HCT116 (cell line): Measurements from ENCODE around the gene CBX3. TPM values are rescaled to one million over a fixed set of nuclear protein-coding genes. Genes with fewer than 3 reads are reported as not detected.
"Not testable (repeated sequence)": the region's sequence is repeated elsewhere in the genome, so short reads cannot be mapped to it uniquely, and the experiment has no call there.

ENCODE experiments used
- ATAC-seq: fragments of 200-7000 bp; cut with Tn5 transposase; 2 replicates; pipeline ENCODE4 v1.9.1; 2020; ENCODE audit warnings: mild to moderate bottlenecking, moderate library complexity
- BruUV-seq: library from RNA; stranded (reverse); fragments of 400-500 nt; replicated peaks from 2 replicates; lab custom pipeline; 2021; lab: Mats Ljungman, UMichigan
- CTCF ChIA-PET: fragments of 300-600 bp; sonication (Branson Sonifier 250); formaldehyde crosslinking; loops from one replicate; lab custom pipeline; 2021; ENCODE audit warnings: antibody characterized with exemption; lab: Charles Lee
- POLR2A ChIA-PET: fragments of 300-600, 350-600 bp; sonication (Branson Sonifier 250); formaldehyde crosslinking; loops from one replicate; lab custom pipeline; 2021; ENCODE audit warnings: antibody characterized with exemption; lab: Charles Lee
- RAD21 ChIA-PET, 2 experiments: fragments of 300-600 bp; sonication (Branson Sonifier 250); formaldehyde crosslinking; loops; one replicate each; lab custom pipeline; 2023; ENCODE audit warnings: low total read pairs in 2 of 2; ENCODE audit not compliant: uncharacterized antibody in 2 of 2, unreplicated experiment in 2 of 2, low non-redundant PET in 1 of 2; lab: Charles Lee
- DNase-seq: peaks from one replicate; pipeline ENCODE4 v3.0.0-alpha.2; 2010; ENCODE audit warnings: low read depth, low spot score
- H2AFZ ChIP-seq: fragments of 200-600 bp; shearing (Covaris generic), sonication (generic); 2 replicates; pipeline ENCODE4 v1.6.1; 2017; ENCODE audit warnings: low read depth, mixed run types, mixed read lengths, antibody characterized with exemption, low read length; ENCODE audit not compliant: poor library complexity, severe bottlenecking
- H3K27ac ChIP-seq: 2 replicates; pipeline ENCODE4 v1.5.1; 2012; ENCODE audit warnings: low read depth, low read length
- H3K27me3 ChIP-seq: fragments of 200-600 bp; sonication (generic); 2 replicates; pipeline ENCODE4 v1.6.1; 2016; ENCODE audit warnings: mixed run types, low read length, mixed read lengths; ENCODE audit not compliant: insufficient read depth
- H3K36me3 ChIP-seq, 2 experiments: fragments of 200-500 bp in 1 of 2; fragments of 200-600 bp in 1 of 2; sonication (Bioruptor generic) in 1 of 2; sonication (generic) in 1 of 2; 2 replicates each; pipeline versions ENCODE4 v1.5.1 to v1.6.1; 2014 to 2016; ENCODE audit warnings: low read length in 2 of 2, inconsistent platforms in 1 of 2, mixed read lengths in 1 of 2, mixed run types in 1 of 2; ENCODE audit not compliant: insufficient read depth in 2 of 2, control insufficient read depth in 1 of 2
- H3K4me1 ChIP-seq, 2 experiments: fragments of 200-600 bp in 1 of 2; sonication (generic) in 1 of 2; 2 replicates each; pipeline versions ENCODE4 v1.5.1 to v1.6.1; 2012 to 2017; ENCODE audit warnings: low read length in 2 of 2, inconsistent platforms in 1 of 2, mild to moderate bottlenecking in 1 of 2, mixed read lengths in 1 of 2, mixed run types in 1 of 2, moderate library complexity in 1 of 2; ENCODE audit not compliant: insufficient read depth in 2 of 2, control insufficient read depth in 1 of 2
- H3K4me2 ChIP-seq: fragments of 200-600 bp; sonication (generic); 2 replicates; pipeline ENCODE4 v1.6.1; 2017; ENCODE audit warnings: mixed run types, low read length, mixed read lengths
- H3K4me3 ChIP-seq, 2 experiments: fragments of 200-600 bp in 1 of 2; sonication (generic) in 1 of 2; replicated peaks in 1 of 2; 2 replicates each; pipeline ENCODE4 v1.5.1; 2011 to 2016; ENCODE audit warnings: low read length in 2 of 2, control low read depth in 1 of 2, low read depth in 1 of 2, mild to moderate bottlenecking in 1 of 2, mixed read lengths in 1 of 2, mixed run types in 1 of 2
- H3K79me2 ChIP-seq: fragments of 200-600 bp; sonication (generic); 2 replicates; pipeline ENCODE4 v1.6.1; 2017; ENCODE audit warnings: mild to moderate bottlenecking, mixed run types, low read length, moderate library complexity, mixed read lengths; ENCODE audit not compliant: insufficient read depth
- H3K9ac ChIP-seq: fragments of 200-600 bp; sonication (generic); 2 replicates; pipeline ENCODE4 v1.6.1; 2016; ENCODE audit warnings: low read length, mixed read lengths
- H3K9me2 ChIP-seq: fragments of 200-600 bp; sonication (generic), shearing (Covaris generic); 2 replicates; pipeline ENCODE4 v1.6.1; 2017; ENCODE audit warnings: mixed run types, mild to moderate bottlenecking, moderate library complexity; ENCODE audit not compliant: insufficient read depth
- H3K9me3 ChIP-seq, 2 experiments: fragments of 200-500 bp in 1 of 2; fragments of 200-600 bp in 1 of 2; sonication (Bioruptor generic) in 1 of 2; sonication (generic) in 1 of 2; 2 replicates each; pipeline ENCODE4 v1.6.1; 2014 to 2017; ENCODE audit warnings: low read length in 2 of 2, mixed read lengths in 2 of 2, inconsistent platforms in 1 of 2, low read depth in 1 of 2, mild to moderate bottlenecking in 1 of 2, mixed run types in 1 of 2, moderate library complexity in 1 of 2; ENCODE audit not compliant: control insufficient read depth in 1 of 2, insufficient read depth in 1 of 2
- H4K20me1 ChIP-seq: fragments of 200-600 bp; sonication (generic), shearing (Covaris generic); 2 replicates; pipeline ENCODE4 v1.6.1; 2017; ENCODE audit warnings: mixed run types, mild to moderate bottlenecking, moderate library complexity; ENCODE audit not compliant: insufficient read depth
- EGR1 ChIP-seq: IDR thresholded peaks from 2 replicates; pipeline ENCODE4 v1.6.1; 2012; ENCODE audit warnings: low read depth
- ELF1 ChIP-seq: IDR thresholded peaks from 2 replicates; pipeline ENCODE4 v1.6.1; 2012; ENCODE audit warnings: low read depth, borderline replicate concordance
- FOSL1 ChIP-seq: IDR thresholded peaks from 2 replicates; pipeline ENCODE4 v1.6.1; 2012; ENCODE audit warnings: low read depth
- SP1 ChIP-seq: IDR thresholded peaks from 2 replicates; pipeline ENCODE4 v1.6.1; 2012; ENCODE audit warnings: low read depth
- SRF ChIP-seq: IDR thresholded peaks from 2 replicates; pipeline ENCODE4 v1.6.1; 2012; ENCODE audit warnings: low read depth
- TCF7L2 ChIP-seq: IDR thresholded peaks from 2 replicates; pipeline ENCODE4 v1.7.0; 2011; ENCODE audit warnings: borderline replicate concordance, inconsistent platforms; ENCODE audit not compliant: insufficient read depth, insufficient read length; ENCODE audit errors: extremely low read depth
- intact Hi-C: fragments of 100-400 bp; cut with micrococcal nuclease; formaldehyde crosslinking; loops from 2 replicates; pipeline ENCODE4 v1.10.0; 2022
- total RNA-seq: library from RNA; stranded (reverse); gene quantifications from one replicate; pipeline ENCODE4 v1.2.1, GENCODE V29; 2021; ENCODE audit not compliant: unreplicated experiment

CBX3 gene
- total RNA-seq, 1 experiment from 2014 or later, result 274 TPM

- H3K36me3 ChIP-seq, ATAC-seq, BruUV-seq, H3K27ac ChIP-seq, CTCF ChIA-PET, intact Hi-C loops, POLR2A ChIA-PET, H3K9me2 ChIP-seq, H3K27me3 ChIP-seq, H3K79me2 ChIP-seq, H2AFZ ChIP-seq, H3K4me3 ChIP-seq, H3K4me2 ChIP-seq, RAD21 ChIA-PET, H3K4me1 ChIP-seq, H3K9ac ChIP-seq, H4K20me1 ChIP-seq, H3K9me3 ChIP-seq, DNase-seq: not testable (repeated sequence)
These were observed 24.8 kb upstream of the CBX3 start for GRCh38 chr7:26176696-26177095.

GRCh38 chr7:26177269-26177668 is 24.3 kb upstream of the CBX3 start:
- BruUV-seq, H3K4me3 ChIP-seq, H3K36me3 ChIP-seq, H4K20me1 ChIP-seq, H2AFZ ChIP-seq, H3K4me1 ChIP-seq, H3K27me3 ChIP-seq, intact Hi-C loops, H3K9me2 ChIP-seq, H3K79me2 ChIP-seq, DNase-seq, H3K9ac ChIP-seq, H3K9me3 ChIP-seq, ATAC-seq, H3K4me2 ChIP-seq, CTCF ChIA-PET, RAD21 ChIA-PET, H3K27ac ChIP-seq, POLR2A ChIA-PET: not testable (repeated sequence)

- Histone ChIP-seq H3K4me2 (no peak overlapping the region), H3K9ac (no peak overlapping the region), H4K20me1 (no peaks in the 10 kb centered on the region), H3K27me3 (no peaks in the 10 kb centered on the region), H3K27ac (no peak overlapping the region), H3K9me3 (no peaks in the 10 kb centered on the region), H3K79me2 (no peaks in the 10 kb centered on the region), H2AFZ (no peak overlapping the region), H3K4me1 (no peaks in the 10 kb centered on the region), H3K4me3 (no peak overlapping the region), H3K36me3 (no peaks in the 10 kb centered on the region), H3K9me2 (no peaks in the 10 kb centered on the region)
- ChIA-PET CTCF (no interaction called here), RAD21 (no interaction called here), POLR2A (no interaction called here)
- TF ChIP-seq SP1, result no peak
- no peak for TF ChIP-seq FOSL1
- TF ChIP-seq EGR1, result no peak
- TF ChIP-seq ELF1, result no peak
- no peak for TF ChIP-seq SRF
- no peak for TF ChIP-seq TCF7L2
- ATAC-seq (no peak), DNase-seq (no peak)
- intact Hi-C loops, result no loop called here
- BruUV-seq, result no TSS peak
These were observed 23.1 kb upstream of the CBX3 start for GRCh38 chr7:26178272-26178960.
